GM12891 (cell line): ENCODE results near the gene DCTN5.

Source experiments
- POLR2A ChIP-seq: IDR thresholded peaks from 2 replicates; pipeline ENCODE4 v1.6.1; 2011; ENCODE audit warnings: low read depth, low read length, control low read depth
- POLR2AphosphoS5 ChIP-seq: IDR thresholded peaks from 2 replicates; pipeline ENCODE4 v1.6.1; 2011; ENCODE audit warnings: low read depth, low read length, control low read depth

DNA sequence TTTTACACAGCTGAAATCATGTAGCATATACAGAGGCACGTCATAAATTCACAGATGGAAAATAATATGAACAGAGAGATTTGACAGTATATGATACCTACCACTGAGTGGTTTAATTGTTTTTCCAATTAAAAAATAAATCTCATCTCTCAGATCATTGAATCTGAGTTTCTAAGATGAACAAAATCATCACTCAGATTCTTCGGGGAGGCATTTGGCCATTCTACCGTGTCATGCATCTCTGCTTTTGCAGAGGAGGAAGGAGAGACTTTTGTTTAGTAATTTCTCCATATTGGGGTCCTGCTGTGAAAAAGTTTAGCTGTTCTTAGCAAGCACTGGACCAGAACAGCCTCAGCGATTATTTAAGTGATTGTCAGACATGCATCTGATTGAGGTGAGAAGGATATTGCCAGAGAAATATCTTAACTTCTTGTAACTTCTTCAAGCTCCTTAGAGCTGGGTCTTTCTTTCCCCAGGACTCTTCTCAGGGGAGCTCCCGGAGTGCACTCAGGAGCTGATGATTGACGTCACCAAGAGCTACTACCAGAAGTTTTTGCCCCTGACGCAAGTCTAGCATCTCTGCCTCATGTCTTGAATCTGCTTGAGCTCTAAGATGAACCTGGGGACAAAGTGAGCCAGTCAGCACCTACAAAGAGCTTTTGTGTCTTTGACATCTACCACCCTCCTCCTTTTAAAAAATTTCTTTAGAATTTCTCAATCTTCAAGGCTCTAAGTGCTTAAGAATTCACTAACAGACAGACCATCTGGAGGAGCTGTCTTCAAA, 25.5 kb downstream of the DCTN5 start:
- TF ChIP-seq POLR2A = no peak
- TF ChIP-seq POLR2AphosphoS5 = no peak
